Large intestine (tissue), 3 donors: ENCODE data around the gene DIP2C. TPM values are rescaled to one million over a fixed set of nuclear protein-coding genes. Genes with fewer than 3 reads are reported as not detected.
A peak's percentile ranks its signal among the peaks of the same experiment; 100 is the strongest.

Experiments
- DNase-seq, 2 donors: peaks; one replicate each; pipeline versions ENCODE4 v3.0.0 to v3.0.0-alpha.2; 2013
- H3K27ac ChIP-seq: one replicate; pipeline ENCODE4 v1.5.1; 2013; ENCODE audit warnings: low read length
- H3K27me3 ChIP-seq: 2 replicates; pipeline ENCODE4 v1.6.1; 2013; ENCODE audit warnings: low read length; ENCODE audit not compliant: control insufficient read depth, insufficient read depth
- H3K36me3 ChIP-seq: 2 replicates; pipeline ENCODE4 v1.6.1; 2013; ENCODE audit warnings: low read length; ENCODE audit not compliant: control insufficient read depth, insufficient read depth
- H3K4me1 ChIP-seq: one replicate; pipeline ENCODE4 v1.6.1; 2013; ENCODE audit warnings: low read length; ENCODE audit not compliant: control insufficient read depth, insufficient read depth
- H3K4me3 ChIP-seq: one replicate; pipeline ENCODE4 v1.5.1; 2013; ENCODE audit warnings: low read length
- H3K9me3 ChIP-seq: one replicate; pipeline ENCODE4 v1.6.1; 2013; ENCODE audit warnings: mild to moderate bottlenecking, low read depth, low read length, moderate library complexity; ENCODE audit not compliant: control insufficient read depth
- WGBS: methylation state at CpG from one replicate; pipeline ENCODE4 v1.1.5; 2013; ENCODE audit warnings: low lambda C conversion rate; ENCODE audit not compliant: insufficient coverage; 5-methylcytosine and 5-hydroxymethylcytosine counted together
- polyA plus RNA-seq: library from polyadenylated mRNA; unstranded; fragments of 120-200 nt; gene quantifications from one replicate; pipeline ENCODE4 v1.2.1, GENCODE V29; 2013

The DIP2C gene
- polyA plus RNA-seq, 1 donor: 16.5 TPM

- no peak for DNase-seq
- H3K36me3 ChIP-seq: no peaks in the 10 kb centered on the region
- H3K27me3 ChIP-seq: no peaks in the 10 kb centered on the region
- no peaks in the 10 kb centered on the region for H3K9me3 ChIP-seq
- H3K27ac ChIP-seq: no peak overlapping the region
- no peak overlapping the region for H3K4me3 ChIP-seq
- no CpG with 5 or more reads among the region's 12 CpGs for WGBS
- peaks cover 14% of the 10 kb centered on the region for H3K4me1 ChIP-seq
Observed at GRCh38 chr10:620971-621370, 68.5 kb downstream of the DIP2C start.

- DNase-seq: no peak
- Histone ChIP-seq H3K4me3 (no peak overlapping the region), H3K27me3 (no peaks in the 10 kb centered on the region), H3K36me3 (no peaks in the 10 kb centered on the region), H3K9me3 (no peaks in the 10 kb centered on the region), H3K27ac (no peak overlapping the region), H3K4me1 (peaks cover 14% of the 10 kb centered on the region)
- no CpG with 5 or more reads among the region's 7 CpGs for WGBS
Observed at GRCh38 chr10:620417-620816, 69.1 kb downstream of the DIP2C start.

- Histone ChIP-seq H3K36me3 (no peaks in the 10 kb centered on the region), H3K27ac (no peak overlapping the region), H3K9me3 (no peaks in the 10 kb centered on the region), H3K4me3 (no peak overlapping the region), H3K27me3 (no peaks in the 10 kb centered on the region), H3K4me1 (peaks cover 7% of the 10 kb centered on the region)
- WGBS: no CpG with 5 or more reads among the region's 12 CpGs
- DNase-seq: no peak
Observed at GRCh38 chr10:619710-620109, 69.8 kb downstream of the DIP2C start.

- Histone ChIP-seq H3K27ac (no peak overlapping the region), H3K27me3 (no peaks in the 10 kb centered on the region), H3K36me3 (no peaks in the 10 kb centered on the region), H3K4me1 (no peaks in the 10 kb centered on the region), H3K9me3 (no peaks in the 10 kb centered on the region), H3K4me3 (no peak overlapping the region)
- no peak for DNase-seq
- WGBS: no CpG with 5 or more reads among the region's 22 CpGs
Observed at GRCh38 chr10:618229-618989, 71.1 kb downstream of the DIP2C start.

GRCh38 chr10:617471-617870 lies 72.0 kb downstream of the DIP2C start:
- no peaks in the 10 kb centered on the region for H3K9me3 ChIP-seq
- H3K36me3 ChIP-seq: no peaks in the 10 kb centered on the region
- no peaks in the 10 kb centered on the region for H3K4me1 ChIP-seq
- no peak overlapping the region for H3K27ac ChIP-seq
- H3K27me3 ChIP-seq: no peaks in the 10 kb centered on the region
- no peak for DNase-seq
- no peak overlapping the region for H3K4me3 ChIP-seq
- no CpG with 5 or more reads among the region's 10 CpGs for WGBS

- no peak overlapping the region for H3K4me3 ChIP-seq
- no peak overlapping the region for H3K27ac ChIP-seq
- 73% methylated on average over 3 of the region's 13 CpGs for WGBS
- no peaks in the 10 kb centered on the region for H3K9me3 ChIP-seq
- H3K27me3 ChIP-seq: no peaks in the 10 kb centered on the region
- H3K36me3 ChIP-seq: no peaks in the 10 kb centered on the region
- no peaks in the 10 kb centered on the region for H3K4me1 ChIP-seq
- no peak for DNase-seq
Observed at GRCh38 chr10:615583-616152, 73.8 kb downstream of the DIP2C start.

- DNase-seq: no peak
- WGBS: 100% methylated on average over 1 of the region's 23 CpGs
- Histone ChIP-seq H3K36me3 (no peaks in the 10 kb centered on the region), H3K27me3 (no peaks in the 10 kb centered on the region), H3K4me1 (no peaks in the 10 kb centered on the region), H3K27ac (no peak overlapping the region), H3K9me3 (no peaks in the 10 kb centered on the region), H3K4me3 (no peak overlapping the region)
Observed at GRCh38 chr10:614790-615582, 74.5 kb downstream of the DIP2C start.

GRCh38 chr10:614139-614711 lies 75.2 kb downstream of the DIP2C start:
- no peaks in the 10 kb centered on the region for H3K36me3 ChIP-seq
- no peak for DNase-seq
- no CpG with 5 or more reads among the region's 15 CpGs for WGBS
- no peaks in the 10 kb centered on the region for H3K4me1 ChIP-seq
- H3K4me3 ChIP-seq: no peak overlapping the region
- H3K9me3 ChIP-seq: no peaks in the 10 kb centered on the region
- no peaks in the 10 kb centered on the region for H3K27me3 ChIP-seq
- H3K27ac ChIP-seq: no peak overlapping the region

- Histone ChIP-seq H3K27ac (no peak overlapping the region), H3K9me3 (no peaks in the 10 kb centered on the region), H3K36me3 (no peaks in the 10 kb centered on the region), H3K27me3 (no peaks in the 10 kb centered on the region), H3K4me1 (no peaks in the 10 kb centered on the region), H3K4me3 (no peak overlapping the region)
- peak in 1 of 2 donors; percentile 20 for DNase-seq
- WGBS: 30% methylated on average over 2 of the region's 19 CpGs
Observed at GRCh38 chr10:613271-614138, 76.0 kb downstream of the DIP2C start.

GRCh38 chr10:612696-613095 lies 76.8 kb downstream of the DIP2C start:
- Histone ChIP-seq H3K27me3 (no peaks in the 10 kb centered on the region), H3K36me3 (no peaks in the 10 kb centered on the region), H3K4me1 (no peaks in the 10 kb centered on the region), H3K4me3 (no peak overlapping the region), H3K27ac (no peak overlapping the region), H3K9me3 (no peaks in the 10 kb centered on the region)
- DNase-seq: no peak
- WGBS: 60% methylated on average over 1 of the region's 10 CpGs
